ENCODE measurements around the gene FNDC3B. TPM values are rescaled to one million over a fixed set of nuclear protein-coding genes. Genes with fewer than 3 reads are reported as not detected.
A peak's percentile ranks its signal among the peaks of the same experiment; 100 is the strongest.

The FNDC3B gene
- total RNA-seq, 1 donor from 2014 or later: 71.3 TPM

DNA sequence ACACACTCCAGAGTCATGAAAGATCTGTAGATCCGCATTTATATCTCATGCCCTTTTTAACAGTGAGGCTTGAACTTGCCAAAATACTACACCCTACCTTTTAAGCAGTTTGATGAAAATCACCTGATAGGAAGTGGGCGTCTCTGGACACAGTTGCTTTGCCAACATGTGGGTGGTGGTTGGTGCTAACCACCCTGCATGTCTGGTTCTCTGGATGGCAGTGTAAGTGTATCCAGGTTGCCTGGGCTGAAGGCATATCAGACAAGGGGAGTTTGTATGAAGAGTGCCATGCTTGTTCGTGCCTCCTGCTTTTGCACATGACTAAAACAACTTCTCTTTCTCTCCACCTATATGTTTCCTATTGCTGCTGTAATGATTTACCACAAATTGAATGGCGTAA, 249.3 kb downstream of the FNDC3B start:
- H3K4me3 ChIP-seq (ENCODE audit: low read depth, low read length): no peak overlapping the region

DNA sequence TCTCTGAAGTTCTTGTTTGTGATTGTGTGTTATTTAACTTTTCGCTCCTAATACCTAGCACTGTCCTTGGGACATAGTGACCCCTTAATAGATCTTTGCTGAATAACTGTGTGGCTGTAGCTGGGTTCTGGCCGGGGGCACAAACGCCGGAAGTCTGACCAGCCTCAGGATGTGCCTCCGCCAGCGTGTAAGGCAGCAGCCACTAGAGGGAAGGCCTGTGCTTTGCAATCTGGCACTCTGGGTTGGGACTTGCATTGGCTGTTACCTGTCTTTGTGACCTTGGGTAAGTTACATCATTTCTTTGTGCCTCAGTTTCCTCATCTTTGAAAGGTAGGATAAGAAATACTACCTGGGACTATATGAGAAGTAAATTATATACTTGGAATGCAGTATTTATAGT, 250.2 kb downstream of the FNDC3B start:
- no peak for DNase-seq (ENCODE audit: low read depth)
- Histone ChIP-seq H3K27me3 (ENCODE audit: control insufficient read depth, insufficient read depth, low read length) (no peaks in the 10 kb centered on the region), H3K4me3 (ENCODE audit: low read depth, low read length) (no peak overlapping the region), H3K36me3 (ENCODE audit: control insufficient read depth, insufficient read depth, low read length) (peaks cover 3% of the 10 kb centered on the region)
- TF ChIP-seq, protein P1, sequence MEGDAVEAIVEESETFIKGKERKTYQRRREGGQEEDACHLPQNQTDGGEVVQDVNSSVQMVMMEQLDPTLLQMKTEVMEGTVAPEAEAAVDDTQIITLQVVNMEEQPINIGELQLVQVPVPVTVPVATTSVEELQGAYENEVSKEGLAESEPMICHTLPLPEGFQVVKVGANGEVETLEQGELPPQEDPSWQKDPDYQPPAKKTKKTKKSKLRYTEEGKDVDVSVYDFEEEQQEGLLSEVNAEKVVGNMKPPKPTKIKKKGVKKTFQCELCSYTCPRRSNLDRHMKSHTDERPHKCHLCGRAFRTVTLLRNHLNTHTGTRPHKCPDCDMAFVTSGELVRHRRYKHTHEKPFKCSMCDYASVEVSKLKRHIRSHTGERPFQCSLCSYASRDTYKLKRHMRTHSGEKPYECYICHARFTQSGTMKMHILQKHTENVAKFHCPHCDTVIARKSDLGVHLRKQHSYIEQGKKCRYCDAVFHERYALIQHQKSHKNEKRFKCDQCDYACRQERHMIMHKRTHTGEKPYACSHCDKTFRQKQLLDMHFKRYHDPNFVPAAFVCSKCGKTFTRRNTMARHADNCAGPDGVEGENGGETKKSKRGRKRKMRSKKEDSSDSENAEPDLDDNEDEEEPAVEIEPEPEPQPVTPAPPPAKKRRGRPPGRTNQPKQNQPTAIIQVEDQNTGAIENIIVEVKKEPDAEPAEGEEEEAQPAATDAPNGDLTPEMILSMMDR (IDR thresholded peaks at IDR 0.05; ENCODE audit: insufficient read depth, low read length, poor library complexity, severe bottlenecking): peak; percentile 34

More for the DNA sequence above, 249.3 kb downstream of the FNDC3B start:
- DNase-seq (ENCODE audit: low read depth): no peak
- TF ChIP-seq, protein P1 (IDR thresholded peaks at IDR 0.05; ENCODE audit: insufficient read depth, low read length, poor library complexity, severe bottlenecking): no peak
- H3K27me3 ChIP-seq (ENCODE audit: control insufficient read depth, insufficient read depth, low read length): no peaks in the 10 kb centered on the region
- H3K36me3 ChIP-seq (ENCODE audit: control insufficient read depth, insufficient read depth, low read length): peaks cover 3% of the 10 kb centered on the region

DNA sequence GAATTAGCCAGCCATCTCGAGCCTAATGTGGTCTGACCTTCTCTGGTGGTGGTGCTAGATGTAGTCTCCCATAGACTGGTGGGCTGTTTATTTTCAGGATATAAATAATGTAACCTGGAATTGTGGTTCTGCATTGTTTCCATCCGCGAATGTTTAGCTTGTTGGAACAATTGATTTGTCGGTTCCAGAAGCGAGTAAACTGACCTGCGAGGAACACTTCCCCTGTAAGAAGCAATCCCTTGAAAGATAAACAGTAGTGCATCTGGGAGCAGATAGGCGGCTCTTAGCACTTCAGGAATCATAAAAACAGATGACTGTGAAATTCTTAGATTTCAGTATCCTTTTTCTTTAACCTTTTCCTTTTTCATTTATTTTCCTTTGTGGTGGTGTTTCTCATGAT, 251.1 kb downstream of the FNDC3B start:
- Histone ChIP-seq H3K4me3 (ENCODE audit: low read depth, low read length) (no peak overlapping the region), H3K27me3 (ENCODE audit: control insufficient read depth, insufficient read depth, low read length) (no peaks in the 10 kb centered on the region), H3K36me3 (ENCODE audit: control insufficient read depth, insufficient read depth, low read length) (peaks cover 3% of the 10 kb centered on the region)
- TF ChIP-seq, protein P1 (IDR thresholded peaks at IDR 0.05; ENCODE audit: insufficient read depth, low read length, poor library complexity, severe bottlenecking): no peak
- no peak for DNase-seq (ENCODE audit: low read depth)

DNA sequence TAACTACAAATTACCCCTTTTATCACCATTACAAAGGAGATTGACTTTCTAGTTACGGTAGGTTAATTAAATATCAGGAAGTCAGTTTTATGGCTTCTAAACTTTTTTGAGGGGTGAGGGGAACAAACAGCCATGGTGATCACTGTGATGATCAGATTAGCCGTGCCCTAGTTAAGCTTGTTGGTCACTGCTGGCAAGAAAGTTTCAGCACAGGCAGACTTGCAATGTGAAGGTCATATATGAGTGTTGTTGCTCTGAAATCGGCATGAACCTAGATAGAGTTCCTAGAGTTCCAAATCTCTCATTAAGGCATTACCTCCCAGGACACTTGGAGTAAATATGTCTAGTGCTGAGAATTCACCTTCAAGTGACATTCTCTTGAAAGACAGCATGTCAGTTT, 252.3 kb downstream of the FNDC3B start:
- H3K36me3 ChIP-seq (ENCODE audit: control insufficient read depth, insufficient read depth, low read length): peaks cover 3% of the 10 kb centered on the region
- DNase-seq (ENCODE audit: low read depth): no peak
- H3K27me3 ChIP-seq (ENCODE audit: control insufficient read depth, insufficient read depth, low read length): no peaks in the 10 kb centered on the region
- H3K4me3 ChIP-seq (ENCODE audit: low read depth, low read length): no peak overlapping the region
- TF ChIP-seq, protein P1 (IDR thresholded peaks at IDR 0.05; ENCODE audit: insufficient read depth, low read length, poor library complexity, severe bottlenecking): no peak

DNA sequence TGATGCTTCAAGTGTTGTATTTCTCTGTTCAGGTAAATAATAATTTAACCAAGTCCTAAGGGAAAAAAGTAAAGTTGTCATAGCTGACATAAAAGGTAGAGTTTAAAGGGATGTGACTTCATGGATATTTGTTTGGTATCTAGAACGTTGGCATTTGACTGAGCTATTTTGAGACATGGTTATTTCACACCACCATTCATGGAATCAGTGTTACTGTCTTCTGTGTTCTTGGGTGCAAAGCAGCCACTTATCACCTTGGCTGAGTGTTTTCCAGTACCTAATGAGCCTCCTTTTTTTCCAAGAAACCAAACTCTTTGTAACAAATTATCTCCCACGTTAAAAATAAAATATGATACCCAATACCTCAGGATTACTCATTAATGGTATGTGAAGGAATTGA, 253.0 kb downstream of the FNDC3B start:
- H3K27me3 ChIP-seq (ENCODE audit: control insufficient read depth, insufficient read depth, low read length): no peaks in the 10 kb centered on the region
- DNase-seq (ENCODE audit: low read depth): no peak
- no peak overlapping the region for H3K4me3 ChIP-seq (ENCODE audit: low read depth, low read length)
- peaks cover 1% of the 10 kb centered on the region for H3K36me3 ChIP-seq (ENCODE audit: control insufficient read depth, insufficient read depth, low read length)
- TF ChIP-seq, protein P1 (IDR thresholded peaks at IDR 0.05; ENCODE audit: insufficient read depth, low read length, poor library complexity, severe bottlenecking): no peak

DNA sequence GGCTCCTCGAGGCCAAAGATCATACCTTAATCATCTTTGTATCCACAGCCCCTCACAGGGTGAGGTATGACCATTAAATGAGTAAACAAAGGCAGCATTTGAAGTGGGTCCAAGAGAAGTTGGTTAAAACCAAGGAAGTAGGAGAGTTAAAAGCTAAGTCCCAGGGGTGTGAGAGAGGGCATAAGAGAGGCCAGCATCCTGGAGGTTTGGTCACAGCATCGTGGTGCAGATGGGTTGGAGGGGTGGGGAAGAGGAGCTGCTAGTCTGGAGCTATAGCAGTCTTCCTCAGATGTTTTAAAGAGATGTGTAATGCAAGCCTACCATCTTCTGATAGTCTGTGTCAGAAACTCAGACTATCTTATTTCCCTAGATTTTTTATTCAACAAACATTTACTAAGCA, 253.7 kb downstream of the FNDC3B start:
- H3K27me3 ChIP-seq (ENCODE audit: control insufficient read depth, insufficient read depth, low read length): no peaks in the 10 kb centered on the region
- no peaks in the 10 kb centered on the region for H3K36me3 ChIP-seq (ENCODE audit: control insufficient read depth, insufficient read depth, low read length)
- H3K4me3 ChIP-seq (ENCODE audit: low read depth, low read length): no peak overlapping the region
- DNase-seq (ENCODE audit: low read depth): no peak
- TF ChIP-seq, protein P1 (IDR thresholded peaks at IDR 0.05; ENCODE audit: insufficient read depth, low read length, poor library complexity, severe bottlenecking): no peak

Measured in kidney epithelial cell (primary cell).